ENCODE results near the gene ZNF462.

ZNF462 gene

GRCh38 chr9:106931466-106931865 is 68.5 kb downstream of the ZNF462 start:
- DNase-seq: no peak

DNA sequence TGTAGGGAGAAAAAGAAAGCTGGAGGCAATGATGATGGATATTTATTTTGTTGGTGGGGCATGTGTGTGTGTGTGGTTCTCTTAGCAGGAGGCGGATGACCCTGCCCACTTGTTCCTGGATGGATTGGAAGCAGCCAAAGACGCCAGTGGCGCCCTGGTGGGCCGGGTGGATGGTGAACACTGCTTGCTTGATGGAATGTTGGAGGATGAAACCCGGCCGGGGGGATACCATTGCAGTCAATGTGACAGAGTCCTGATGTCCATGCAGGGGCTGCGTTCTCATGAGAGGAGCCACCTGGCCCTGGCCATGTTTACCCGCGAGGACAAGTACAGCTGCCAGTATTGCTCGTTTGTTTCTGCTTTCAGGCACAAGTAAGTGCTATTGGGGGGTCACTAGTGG is 69.2 kb downstream of the ZNF462 start:
- DNase-seq: no peak

GRCh38 chr9:106932675-106933074 is 69.7 kb downstream of the ZNF462 start:
- no peak for DNase-seq

DNA sequence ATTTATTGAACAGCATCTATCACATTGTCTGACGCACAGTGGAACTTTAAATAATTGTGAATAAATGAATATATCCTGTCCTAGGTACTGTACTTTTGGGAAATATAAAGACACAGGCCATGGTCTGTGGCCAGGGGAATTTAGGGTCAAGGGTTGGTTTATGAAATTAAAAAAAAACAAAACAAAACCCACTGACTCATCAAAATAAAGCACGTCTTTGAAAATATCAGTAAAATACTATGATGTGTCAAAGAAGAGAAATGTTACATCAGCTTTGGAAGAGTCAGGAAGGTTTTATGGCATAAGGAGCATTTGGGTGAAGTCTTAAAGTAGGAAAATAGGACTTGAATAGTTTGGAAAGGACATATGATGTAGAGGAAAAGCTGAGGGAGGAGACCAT is 70.5 kb downstream of the ZNF462 start:
- DNase-seq: no peak

- no peak for DNase-seq
Observed at GRCh38 chr9:106934442-106935238, 71.7 kb downstream of the ZNF462 start.

GRCh38 chr9:106936680-106937079 is 73.7 kb downstream of the ZNF462 start:
- no peak for DNase-seq

- no peak for DNase-seq
Observed at GRCh38 chr9:106941916-106942315, 79.0 kb downstream of the ZNF462 start.

- no peak for DNase-seq
Observed at GRCh38 chr9:106945727-106946660, 83.0 kb downstream of the ZNF462 start.

DNA sequence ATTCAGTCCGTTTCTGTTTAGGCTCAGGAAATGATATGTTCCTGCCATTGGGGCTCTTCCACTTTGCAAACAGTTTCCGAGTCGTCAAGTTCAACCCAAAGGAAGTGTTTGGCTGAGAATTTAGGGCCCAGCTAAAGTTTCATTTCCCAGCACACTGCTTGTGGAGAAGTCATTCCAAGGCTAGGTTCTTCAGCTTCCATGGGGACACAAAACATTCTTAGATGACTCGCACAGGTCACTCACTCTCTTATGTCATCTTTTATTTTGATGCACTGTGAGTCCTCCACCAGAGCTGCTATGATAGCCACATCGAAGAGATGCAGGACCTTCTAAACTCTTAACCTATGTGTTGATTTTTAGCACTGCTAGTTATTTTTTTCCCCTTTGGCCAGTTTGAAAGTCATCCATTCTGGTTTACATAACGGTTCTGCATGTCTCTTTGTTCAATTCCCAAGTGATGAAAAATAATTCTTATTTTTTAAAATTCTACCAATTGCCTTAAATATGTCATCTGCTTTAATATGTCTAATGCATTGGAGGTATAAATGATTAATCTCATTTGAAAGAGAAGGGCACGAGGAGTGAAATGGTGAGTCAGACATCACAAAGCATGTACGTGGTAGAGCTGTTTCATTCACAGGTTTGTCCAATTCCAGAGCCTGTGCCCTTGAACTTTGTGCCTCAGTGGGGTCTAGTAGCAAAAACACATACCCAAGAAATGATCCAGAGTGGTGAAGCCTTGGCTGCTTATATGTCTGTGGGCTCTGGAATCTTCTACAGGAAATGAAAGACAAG is 84.3 kb downstream of the ZNF462 start:
- no peak for DNase-seq

- no peak for DNase-seq
Observed at GRCh38 chr9:106953174-106953573, 90.2 kb downstream of the ZNF462 start.

DNA sequence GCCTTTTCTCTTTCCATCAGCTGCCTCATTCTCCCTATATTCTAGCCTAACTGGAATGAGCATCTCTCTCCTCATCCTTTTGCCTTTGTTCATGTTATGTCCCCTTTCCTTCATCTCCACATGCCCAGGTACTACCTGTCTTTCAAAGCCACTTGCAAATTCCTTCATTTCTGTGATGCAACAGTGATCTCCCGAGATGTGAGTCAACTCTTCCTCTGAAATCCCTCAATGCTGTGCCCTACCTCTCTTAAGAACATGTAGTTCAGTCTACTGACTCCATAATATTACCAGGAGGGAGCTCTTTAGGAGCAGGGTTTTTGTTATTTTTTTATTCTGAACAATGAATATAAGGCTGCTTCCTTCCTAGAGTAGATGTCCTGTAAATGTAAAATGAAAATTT is 91.6 kb downstream of the ZNF462 start:
- no peak for DNase-seq

DNA sequence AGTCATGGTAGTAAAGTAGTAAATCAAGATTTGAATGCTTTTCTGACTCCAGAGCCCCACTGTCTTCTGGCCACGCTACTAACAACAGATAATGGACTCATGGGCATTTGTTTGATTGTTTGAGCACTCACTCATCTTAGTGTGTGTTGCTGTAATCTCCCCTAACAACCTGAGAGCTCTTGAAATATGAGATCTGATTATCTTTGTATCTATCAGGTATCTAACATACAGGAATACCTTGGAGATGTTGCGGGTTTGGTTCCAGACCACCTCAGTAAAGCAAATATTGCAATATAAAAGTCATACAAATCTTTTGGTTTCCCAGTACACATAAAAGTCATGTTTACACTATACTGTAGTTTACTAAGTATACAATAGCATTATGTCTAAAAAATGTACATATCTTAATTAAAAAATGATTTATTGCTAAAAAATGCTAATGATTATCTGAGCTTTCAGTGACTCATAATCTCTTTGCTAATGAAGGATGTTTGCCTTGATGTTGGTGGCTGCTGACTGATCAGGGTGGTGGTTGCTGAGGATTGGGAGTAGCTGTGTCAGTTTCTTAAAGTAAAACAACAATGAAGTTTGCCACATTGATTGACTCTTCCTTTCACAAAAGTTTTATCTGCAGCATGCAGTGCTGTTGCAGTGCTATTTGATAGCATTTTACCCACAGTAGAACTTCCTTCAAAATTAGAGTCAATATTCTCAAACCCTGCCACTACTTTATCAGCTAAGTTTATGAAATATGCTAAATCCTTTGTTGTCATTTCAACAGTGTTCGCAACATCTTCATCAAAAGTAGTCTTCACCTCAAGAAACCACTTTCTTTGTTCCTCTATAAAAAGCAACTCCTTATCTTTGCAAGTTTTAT is 92.2 kb downstream of the ZNF462 start:
- no peak for DNase-seq

- DNase-seq: no peak
Observed at GRCh38 chr9:106956971-106957370, 94.0 kb downstream of the ZNF462 start.

GRCh38 chr9:106958955-106959657 is 96.1 kb downstream of the ZNF462 start:
- DNase-seq: no peak

DNA sequence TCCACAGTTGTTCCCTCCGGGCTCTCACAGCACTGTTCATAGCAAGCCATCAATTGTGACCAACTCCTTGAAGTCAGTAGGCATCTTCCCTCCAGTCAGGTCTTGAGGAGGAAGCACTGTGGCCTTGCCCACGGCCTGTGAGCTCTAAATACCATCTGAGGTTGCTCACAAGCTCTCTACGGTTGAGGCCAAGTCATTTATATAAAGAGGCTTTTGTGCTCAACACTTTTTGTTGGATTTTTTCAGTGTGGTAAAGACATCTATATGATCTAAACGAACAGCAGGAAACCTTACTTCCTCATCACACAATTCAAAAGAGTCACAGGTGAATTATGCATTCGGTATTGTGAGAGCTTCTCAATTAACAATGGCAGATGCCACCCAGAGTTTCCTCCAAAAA is 97.3 kb downstream of the ZNF462 start:
- no peak for DNase-seq

- no peak for DNase-seq
Observed at GRCh38 chr9:106961623-106962022, 98.7 kb downstream of the ZNF462 start.

DNA sequence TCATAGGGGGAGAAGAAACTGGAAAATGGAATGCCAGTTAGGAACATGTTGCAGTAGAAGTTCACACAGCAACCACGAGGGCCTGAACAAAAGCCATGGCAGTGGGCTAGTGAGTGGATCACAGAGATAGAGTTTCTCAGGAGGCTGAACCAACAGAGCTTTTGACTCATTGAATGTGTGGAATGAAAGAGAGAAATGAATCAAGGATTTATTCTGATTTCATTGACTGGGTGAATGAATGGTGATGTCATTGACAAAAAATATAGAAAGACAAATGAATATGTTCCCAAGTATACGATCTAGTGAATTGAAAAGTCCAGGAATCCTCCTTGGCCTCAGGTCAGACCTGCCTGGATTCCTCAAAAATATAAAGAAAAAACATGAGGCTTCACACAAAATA is 99.2 kb downstream of the ZNF462 start:
- DNase-seq: no peak

DNA sequence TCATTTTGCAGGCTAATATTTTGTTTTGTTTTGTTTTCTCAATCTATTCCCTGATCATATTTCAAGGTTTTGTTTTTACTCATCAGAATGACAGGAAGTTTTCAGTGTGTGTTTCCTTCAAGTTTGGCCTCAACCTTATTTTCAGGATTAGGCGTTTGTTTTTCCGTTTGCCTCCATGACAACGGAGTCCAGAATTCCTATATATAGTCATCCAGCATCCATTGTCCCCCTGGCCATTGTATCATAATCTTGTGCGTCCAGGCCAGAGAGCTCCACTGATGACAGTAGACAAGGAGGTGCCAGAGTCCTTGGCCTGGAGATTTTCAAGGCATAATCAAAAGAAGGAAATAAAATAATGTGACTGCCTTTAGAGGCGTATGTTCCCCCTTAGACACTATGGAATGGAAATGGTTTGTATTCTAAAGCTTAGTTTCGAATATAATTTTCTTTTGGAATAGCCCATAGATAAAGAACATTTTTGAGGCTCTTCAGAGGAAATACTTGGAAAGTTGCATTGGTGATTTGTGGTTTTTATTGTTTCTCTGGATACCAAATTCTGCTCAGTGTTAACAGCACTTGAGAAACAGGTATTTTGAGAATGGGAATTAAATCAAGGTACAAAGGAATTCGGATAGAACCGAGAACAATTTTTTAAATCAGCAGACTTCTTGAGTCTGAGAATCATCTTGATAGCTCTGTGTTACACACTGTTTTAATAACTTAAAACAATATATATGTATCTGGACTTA is 99.8 kb downstream of the ZNF462 start:
- DNase-seq: no peak

DNA sequence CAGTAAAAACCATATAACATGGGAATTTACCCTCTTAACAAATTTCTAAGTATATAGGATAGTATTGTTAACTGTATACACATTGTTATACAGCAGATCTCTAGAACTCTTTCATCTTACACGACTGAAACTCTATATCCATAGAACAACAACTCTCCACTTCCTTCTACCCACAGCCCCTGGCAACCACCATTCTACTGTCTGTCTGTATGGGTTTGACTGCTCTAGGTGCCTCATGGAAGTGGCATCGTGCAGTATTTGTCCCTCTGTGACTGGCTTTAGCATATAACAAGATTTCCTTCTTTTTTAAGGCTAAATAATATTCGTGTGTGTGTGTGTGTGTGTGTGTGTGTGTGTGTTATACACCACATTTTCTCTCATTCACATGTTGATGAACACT is 100.7 kb downstream of the ZNF462 start:
- no peak for DNase-seq

GRCh38 chr9:106964329-106964728 is 101.4 kb downstream of the ZNF462 start:
- no peak for DNase-seq

Data from NK-92 treated with Interleukin-12 subunit alpha and Interleukin-12 subunit beta, amount 100 ng/mL, for 24 hours (cell line).